PFSK-1 (cell line): ENCODE results near the gene GRM4.

Experiments
- FOXP2 ChIP-seq: optimal IDR thresholded peaks from 2 replicates; pipeline ENCODE3; 2011; ENCODE audit warnings: borderline replicate concordance, control low read depth, inconsistent platforms; ENCODE audit not compliant: insufficient read depth; ENCODE audit errors: extremely low read length, extremely low read depth
- POLR2AphosphoS5 ChIP-seq: IDR thresholded peaks from 2 replicates; pipeline ENCODE4 v1.6.1; 2012; ENCODE audit warnings: low read depth, mild to moderate bottlenecking, control low read depth, low read length, moderate library complexity
- SIN3A ChIP-seq: IDR thresholded peaks from 2 replicates; pipeline ENCODE4 v1.6.1; 2012; ENCODE audit warnings: mild to moderate bottlenecking, low read length, moderate library complexity, borderline replicate concordance; ENCODE audit not compliant: insufficient read depth
- TAF1 ChIP-seq: IDR thresholded peaks from 2 replicates; pipeline ENCODE4 v1.6.1; 2012; ENCODE audit warnings: low read length, control low read depth, borderline replicate concordance; ENCODE audit not compliant: insufficient read depth
- TF ChIP-seq, protein P1 (sequence below), 2 experiments: IDR thresholded peaks; 2 replicates each; pipeline versions ENCODE4 v1.6.1 to v1.8.0; 2011 to 2012; ENCODE audit warnings: low read depth in 2 of 2, low read length in 2 of 2, control low read depth in 1 of 2, inconsistent platforms in 1 of 2, mild to moderate bottlenecking in 1 of 2, moderate library complexity in 1 of 2; ENCODE audit not compliant: insufficient read depth in 1 of 2

The GRM4 gene

GRCh38 chr6:34149831-34150400 is 4.0 kb upstream of the GRM4 start:
- TF ChIP-seq POLR2AphosphoS5 (no peak), FOXP2 (no peak), TAF1 (no peak), SIN3A (no peak)
- TF ChIP-seq, protein P1, sequence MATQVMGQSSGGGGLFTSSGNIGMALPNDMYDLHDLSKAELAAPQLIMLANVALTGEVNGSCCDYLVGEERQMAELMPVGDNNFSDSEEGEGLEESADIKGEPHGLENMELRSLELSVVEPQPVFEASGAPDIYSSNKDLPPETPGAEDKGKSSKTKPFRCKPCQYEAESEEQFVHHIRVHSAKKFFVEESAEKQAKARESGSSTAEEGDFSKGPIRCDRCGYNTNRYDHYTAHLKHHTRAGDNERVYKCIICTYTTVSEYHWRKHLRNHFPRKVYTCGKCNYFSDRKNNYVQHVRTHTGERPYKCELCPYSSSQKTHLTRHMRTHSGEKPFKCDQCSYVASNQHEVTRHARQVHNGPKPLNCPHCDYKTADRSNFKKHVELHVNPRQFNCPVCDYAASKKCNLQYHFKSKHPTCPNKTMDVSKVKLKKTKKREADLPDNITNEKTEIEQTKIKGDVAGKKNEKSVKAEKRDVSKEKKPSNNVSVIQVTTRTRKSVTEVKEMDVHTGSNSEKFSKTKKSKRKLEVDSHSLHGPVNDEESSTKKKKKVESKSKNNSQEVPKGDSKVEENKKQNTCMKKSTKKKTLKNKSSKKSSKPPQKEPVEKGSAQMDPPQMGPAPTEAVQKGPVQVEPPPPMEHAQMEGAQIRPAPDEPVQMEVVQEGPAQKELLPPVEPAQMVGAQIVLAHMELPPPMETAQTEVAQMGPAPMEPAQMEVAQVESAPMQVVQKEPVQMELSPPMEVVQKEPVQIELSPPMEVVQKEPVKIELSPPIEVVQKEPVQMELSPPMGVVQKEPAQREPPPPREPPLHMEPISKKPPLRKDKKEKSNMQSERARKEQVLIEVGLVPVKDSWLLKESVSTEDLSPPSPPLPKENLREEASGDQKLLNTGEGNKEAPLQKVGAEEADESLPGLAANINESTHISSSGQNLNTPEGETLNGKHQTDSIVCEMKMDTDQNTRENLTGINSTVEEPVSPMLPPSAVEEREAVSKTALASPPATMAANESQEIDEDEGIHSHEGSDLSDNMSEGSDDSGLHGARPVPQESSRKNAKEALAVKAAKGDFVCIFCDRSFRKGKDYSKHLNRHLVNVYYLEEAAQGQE (IDR thresholded peaks at IDR 0.05; ENCODE audit: insufficient read depth in 1 of 2, low read depth in 2 of 2, low read length in 2 of 2) = no peak

DNA sequence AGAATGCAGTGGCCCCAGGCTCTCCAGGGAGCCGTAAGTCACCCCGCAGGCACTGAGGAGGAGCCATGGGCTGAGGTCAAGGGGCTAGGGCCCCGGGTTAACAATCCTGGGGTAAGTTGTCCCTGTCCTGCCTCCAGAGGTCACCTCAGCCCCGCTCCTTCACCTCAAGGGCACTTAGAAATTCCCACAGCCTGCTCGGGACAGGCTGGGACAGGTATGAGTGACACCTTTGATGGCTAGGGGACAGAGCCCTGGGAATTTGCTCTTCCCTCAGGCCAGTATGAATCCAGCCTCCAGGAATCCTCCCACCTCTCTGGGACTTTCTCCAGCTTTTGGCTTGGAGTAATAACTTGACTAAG is 3.5 kb upstream of the GRM4 start:
- TF ChIP-seq FOXP2 = no peak
- TF ChIP-seq POLR2AphosphoS5 = no peak

- TF ChIP-seq, protein P1 (IDR thresholded peaks at IDR 0.05; ENCODE audit: insufficient read depth in 1 of 2, low read depth in 2 of 2, low read length in 2 of 2) = no peak
- TF ChIP-seq TAF1 (no peak), POLR2AphosphoS5 (no peak), FOXP2 (no peak), SIN3A (no peak)
Measured at GRCh38 chr6:34148631-34149451, 3.0 kb upstream of the GRM4 start.

GRCh38 chr6:34147906-34148630 is 2.2 kb upstream of the GRM4 start:
- no peak for TF ChIP-seq FOXP2
- no peak for TF ChIP-seq POLR2AphosphoS5
- no peak for TF ChIP-seq SIN3A
- TF ChIP-seq TAF1 = no peak
- TF ChIP-seq, protein P1 (IDR thresholded peaks at IDR 0.05; ENCODE audit: insufficient read depth in 1 of 2, low read depth in 2 of 2, low read length in 2 of 2) = no peak

- TF ChIP-seq POLR2AphosphoS5 = no peak
- TF ChIP-seq, protein P1 (IDR thresholded peaks at IDR 0.05; ENCODE audit: insufficient read depth in 1 of 2, low read depth in 2 of 2, low read length in 2 of 2) = no peak
- no peak for TF ChIP-seq FOXP2
Measured at GRCh38 chr6:34146801-34147592, 1.1 kb upstream of the GRM4 start.
